HEK293 (cell line): Measurements from ENCODE around the gene SLC8A1.

Experiments used
- CTCF ChIA-PET: fragments of 350-600 bp; formaldehyde crosslinking; extraction: SDS; loops from one replicate; lab custom pipeline; 2021; ENCODE audit warnings: antibody characterized with exemption; lab: Yijun Ruan, JAX
- POLR2A ChIA-PET: fragments of 300-600 bp; formaldehyde crosslinking; extraction: SDS; loops from one replicate; lab custom pipeline; 2020; ENCODE audit warnings: antibody characterized with exemption, inconsistent platforms; lab: Yijun Ruan, JAX
- H3K27ac ChIP-seq: fragments of 200-500 bp; sonication (Bioruptor generic); 2 replicates; pipeline ENCODE4 v1.5.1; 2014; ENCODE audit warnings: low read depth, low read length, control low read depth, inconsistent platforms; ENCODE audit errors: extremely low read depth
- H3K36me3 ChIP-seq, 2 experiments: fragments of 200-500 bp in 1 of 2; sonication (Bioruptor generic) in 1 of 2; 1 replicate in 1 of 2; 2 replicates in 1 of 2; pipeline ENCODE4 v1.5.1; 2014 to 2017; ENCODE audit warnings: inconsistent platforms in 2 of 2, low read length in 2 of 2; ENCODE audit not compliant: control insufficient read depth in 2 of 2, insufficient read depth in 1 of 2
- H3K4me1 ChIP-seq: fragments of 200-500 bp; sonication (Bioruptor generic); 2 replicates; pipeline ENCODE4 v1.5.1; 2014; ENCODE audit warnings: mild to moderate bottlenecking, low read length, inconsistent platforms; ENCODE audit not compliant: control insufficient read depth, insufficient read depth
- H3K4me3 ChIP-seq: 2 replicates; pipeline ENCODE4 v1.5.1; 2011; ENCODE audit warnings: low read depth, mild to moderate bottlenecking, control low read depth, low read length, moderate library complexity
- H3K9me3 ChIP-seq: fragments of 200-500 bp; sonication (Bioruptor generic); 2 replicates; pipeline ENCODE4 v1.5.1; 2014; ENCODE audit warnings: low read depth, low read length, inconsistent platforms; ENCODE audit not compliant: control insufficient read depth, insufficient read depth
- BCL11A ChIP-seq: fragments of 450-650 bp; formaldehyde crosslinking; IDR thresholded peaks from 2 replicates; pipeline ENCODE4 v1.5.1; 2016; ENCODE audit warnings: low read depth, missing biosample characterization, missing genetic modification characterization
- IKZF3 ChIP-seq: fragments of 450-650 bp; IDR thresholded peaks from 2 replicates; pipeline ENCODE4 v1.5.0; 2018; ENCODE audit warnings: missing biosample characterization, mild to moderate bottlenecking, missing genetic modification characterization, moderate library complexity
- OSR2 ChIP-seq: fragments of 450-650 bp; formaldehyde crosslinking; IDR thresholded peaks from 2 replicates; pipeline ENCODE4 v1.5.1; 2016; ENCODE audit warnings: missing biosample characterization, missing genetic modification characterization
- SP2 ChIP-seq: fragments of 450-650 bp; formaldehyde crosslinking; IDR thresholded peaks from 2 replicates; pipeline ENCODE4 v1.5.1; 2016; ENCODE audit warnings: missing biosample characterization, missing genetic modification characterization
- WT1 ChIP-seq: fragments of 450-650 bp; formaldehyde crosslinking; IDR thresholded peaks from 2 replicates; pipeline ENCODE4 v1.5.1; 2016; ENCODE audit warnings: missing biosample characterization, missing genetic modification characterization
- ZBTB21 ChIP-seq: fragments of 450-650 bp; formaldehyde crosslinking; IDR thresholded peaks from 2 replicates; pipeline ENCODE4 v1.5.1; 2017; ENCODE audit warnings: missing biosample characterization, missing genetic modification characterization
- ZFP41 ChIP-seq: fragments of 450-650 bp; formaldehyde crosslinking; IDR thresholded peaks from 2 replicates; pipeline ENCODE4 v1.5.1; 2016; ENCODE audit warnings: missing biosample characterization, missing genetic modification characterization, borderline replicate concordance
- ZNF10 ChIP-seq: fragments of 450-650 bp; formaldehyde crosslinking; IDR thresholded peaks from 2 replicates; pipeline ENCODE4 v1.5.1; 2017; ENCODE audit warnings: missing biosample characterization, missing genetic modification characterization
- ZNF133 ChIP-seq: fragments of 450-650 bp; formaldehyde crosslinking; IDR thresholded peaks from 2 replicates; pipeline ENCODE4 v1.5.1; 2016; ENCODE audit warnings: missing biosample characterization, missing genetic modification characterization
- ZNF155 ChIP-seq: fragments of 450-650 bp; formaldehyde crosslinking; IDR thresholded peaks from 2 replicates; pipeline ENCODE4 v1.5.1; 2016; ENCODE audit warnings: missing biosample characterization, missing genetic modification characterization
- ZNF169 ChIP-seq: fragments of 450-650 bp; formaldehyde crosslinking; IDR thresholded peaks from 2 replicates; pipeline ENCODE4 v1.5.1; 2016; ENCODE audit warnings: missing biosample characterization, missing genetic modification characterization
- ZNF175 ChIP-seq: fragments of 450-650 bp; formaldehyde crosslinking; IDR thresholded peaks from 2 replicates; pipeline ENCODE4 v1.5.1; 2016; ENCODE audit warnings: missing biosample characterization, missing genetic modification characterization
- ZNF184 ChIP-seq: fragments of 450-650 bp; IDR thresholded peaks from 2 replicates; pipeline ENCODE4 v1.5.1; 2018; ENCODE audit warnings: missing biosample characterization, mild to moderate bottlenecking, missing genetic modification characterization
- ZNF211 ChIP-seq: fragments of 450-650 bp; formaldehyde crosslinking; IDR thresholded peaks from 2 replicates; pipeline ENCODE4 v1.5.1; 2016; ENCODE audit warnings: low read depth, missing biosample characterization, missing genetic modification characterization
- ZNF404 ChIP-seq: fragments of 450-650 bp; formaldehyde crosslinking; IDR thresholded peaks from 2 replicates; pipeline ENCODE4 v1.5.1; 2017; ENCODE audit warnings: missing biosample characterization, missing genetic modification characterization
- ZNF473 ChIP-seq: fragments of 450-650 bp; formaldehyde crosslinking; IDR thresholded peaks from 2 replicates; pipeline ENCODE4 v1.5.1; 2017; ENCODE audit warnings: missing biosample characterization, missing genetic modification characterization
- ZNF549 ChIP-seq: fragments of 450-650 bp; IDR thresholded peaks from 2 replicates; pipeline ENCODE4 v1.5.1; 2018; ENCODE audit warnings: missing biosample characterization, missing genetic modification characterization, mild to moderate bottlenecking, inconsistent platforms, moderate library complexity
- ZNF560 ChIP-seq: fragments of 450-650 bp; formaldehyde crosslinking; IDR thresholded peaks from 2 replicates; pipeline ENCODE4 v1.5.1; 2017; ENCODE audit warnings: missing biosample characterization, missing genetic modification characterization, borderline replicate concordance
- ZNF624 ChIP-seq: fragments of 450-650 bp; formaldehyde crosslinking; IDR thresholded peaks from 2 replicates; pipeline ENCODE4 v1.5.1; 2017; ENCODE audit warnings: missing biosample characterization, missing genetic modification characterization
- ZNF660 ChIP-seq: fragments of 450-650 bp; IDR thresholded peaks from 2 replicates; pipeline ENCODE4 v1.5.1; 2018; ENCODE audit warnings: missing biosample characterization, mild to moderate bottlenecking, missing genetic modification characterization
- TF ChIP-seq, protein P1 (sequence below): fragments of 450-650 bp; formaldehyde crosslinking; IDR thresholded peaks from 2 replicates; pipeline ENCODE4; 2016; ENCODE audit warnings: missing biosample characterization, missing genetic modification characterization
- TF ChIP-seq, protein P2 (sequence below): fragments of 450-650 bp; formaldehyde crosslinking; IDR thresholded peaks from 2 replicates; pipeline ENCODE4 v1.5.1; 2017; ENCODE audit warnings: missing biosample characterization, missing genetic modification characterization
- TF ChIP-seq, protein P3 (sequence below): fragments of 450-650 bp; formaldehyde crosslinking; IDR thresholded peaks from 2 replicates; pipeline ENCODE4 v1.5.1; 2016; ENCODE audit warnings: missing biosample characterization, missing genetic modification characterization, borderline replicate concordance
- TF ChIP-seq, protein P4 (sequence below): fragments of 450-650 bp; formaldehyde crosslinking; IDR thresholded peaks from 2 replicates; pipeline ENCODE4 v1.5.1; 2017; ENCODE audit warnings: missing biosample characterization, missing genetic modification characterization
- TF ChIP-seq, protein P5 (sequence below): fragments of 450-650 bp; formaldehyde crosslinking; IDR thresholded peaks from 2 replicates; pipeline ENCODE4 v1.5.1; 2016; ENCODE audit warnings: missing biosample characterization, missing genetic modification characterization

SLC8A1 gene

DNA sequence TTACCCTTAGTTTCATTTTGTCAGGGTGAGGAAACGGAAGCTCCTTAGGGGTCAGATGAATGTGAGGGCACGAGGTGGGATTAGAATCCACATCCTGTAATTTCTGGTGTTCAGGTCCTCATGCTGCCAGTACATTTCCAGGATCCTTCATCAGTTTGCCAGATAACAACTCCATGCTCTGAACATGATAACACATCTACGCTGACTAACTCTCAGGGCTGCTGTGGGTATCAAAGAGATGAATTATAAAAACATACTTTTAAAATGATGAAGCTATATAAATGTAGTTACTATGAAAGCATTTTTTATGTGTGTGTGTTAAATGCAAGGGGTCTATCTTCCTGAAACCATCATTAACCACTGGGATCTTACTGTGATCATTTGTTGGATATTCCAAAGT lies 325.9 kb downstream of the SLC8A1 start:
- Histone ChIP-seq H3K4me1 (no peaks in the 10 kb centered on the region), H3K4me3 (no peak overlapping the region), H3K36me3 (no peaks in the 10 kb centered on the region), H3K9me3 (no peaks in the 10 kb centered on the region), H3K27ac (no peak overlapping the region)
- TF ChIP-seq, protein P1, sequence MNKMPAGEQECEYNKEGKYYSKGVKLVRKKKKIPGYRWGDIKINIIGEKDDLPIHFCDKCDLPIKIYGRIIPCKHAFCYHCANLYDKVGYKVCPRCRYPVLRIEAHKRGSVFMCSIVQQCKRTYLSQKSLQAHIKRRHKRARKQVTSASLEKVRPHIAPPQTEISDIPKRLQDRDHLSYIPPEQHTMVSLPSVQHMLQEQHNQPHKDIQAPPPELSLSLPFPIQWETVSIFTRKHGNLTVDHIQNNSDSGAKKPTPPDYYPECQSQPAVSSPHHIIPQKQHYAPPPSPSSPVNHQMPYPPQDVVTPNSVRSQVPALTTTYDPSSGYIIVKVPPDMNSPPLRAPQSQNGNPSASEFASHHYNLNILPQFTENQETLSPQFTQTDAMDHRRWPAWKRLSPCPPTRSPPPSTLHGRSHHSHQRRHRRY (tag by site-specific recombination), result no peak
- TF ChIP-seq SP2 (no peak), WT1 (no peak), ZNF169 (tag by site-specific recombination) (no peak), ZNF624 (tag by site-specific recombination) (no peak), ZNF660 (tag by site-specific recombination) (no peak), ZNF473 (tag by site-specific recombination) (no peak), ZNF10 (tag by site-specific recombination) (no peak), ZNF549 (tag by site-specific recombination) (no peak), ZBTB21 (tag by site-specific recombination) (no peak), ZNF211 (tag by site-specific recombination) (no peak), ZNF560 (no peak), IKZF3 (tag by site-specific recombination) (no peak), ZFP41 (tag by site-specific recombination) (no peak), ZNF184 (tag by site-specific recombination) (no peak), OSR2 (no peak), BCL11A (tag by site-specific recombination) (no peak)
- TF ChIP-seq, protein P2, sequence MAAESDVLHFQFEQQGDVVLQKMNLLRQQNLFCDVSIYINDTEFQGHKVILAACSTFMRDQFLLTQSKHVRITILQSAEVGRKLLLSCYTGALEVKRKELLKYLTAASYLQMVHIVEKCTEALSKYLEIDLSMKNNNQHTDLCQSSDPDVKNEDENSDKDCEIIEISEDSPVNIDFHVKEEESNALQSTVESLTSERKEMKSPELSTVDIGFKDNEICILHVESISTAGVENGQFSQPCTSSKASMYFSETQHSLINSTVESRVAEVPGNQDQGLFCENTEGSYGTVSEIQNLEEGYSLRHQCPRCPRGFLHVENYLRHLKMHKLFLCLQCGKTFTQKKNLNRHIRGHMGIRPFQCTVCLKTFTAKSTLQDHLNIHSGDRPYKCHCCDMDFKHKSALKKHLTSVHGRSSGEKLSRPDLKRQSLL, result no peak
- TF ChIP-seq, protein P3, sequence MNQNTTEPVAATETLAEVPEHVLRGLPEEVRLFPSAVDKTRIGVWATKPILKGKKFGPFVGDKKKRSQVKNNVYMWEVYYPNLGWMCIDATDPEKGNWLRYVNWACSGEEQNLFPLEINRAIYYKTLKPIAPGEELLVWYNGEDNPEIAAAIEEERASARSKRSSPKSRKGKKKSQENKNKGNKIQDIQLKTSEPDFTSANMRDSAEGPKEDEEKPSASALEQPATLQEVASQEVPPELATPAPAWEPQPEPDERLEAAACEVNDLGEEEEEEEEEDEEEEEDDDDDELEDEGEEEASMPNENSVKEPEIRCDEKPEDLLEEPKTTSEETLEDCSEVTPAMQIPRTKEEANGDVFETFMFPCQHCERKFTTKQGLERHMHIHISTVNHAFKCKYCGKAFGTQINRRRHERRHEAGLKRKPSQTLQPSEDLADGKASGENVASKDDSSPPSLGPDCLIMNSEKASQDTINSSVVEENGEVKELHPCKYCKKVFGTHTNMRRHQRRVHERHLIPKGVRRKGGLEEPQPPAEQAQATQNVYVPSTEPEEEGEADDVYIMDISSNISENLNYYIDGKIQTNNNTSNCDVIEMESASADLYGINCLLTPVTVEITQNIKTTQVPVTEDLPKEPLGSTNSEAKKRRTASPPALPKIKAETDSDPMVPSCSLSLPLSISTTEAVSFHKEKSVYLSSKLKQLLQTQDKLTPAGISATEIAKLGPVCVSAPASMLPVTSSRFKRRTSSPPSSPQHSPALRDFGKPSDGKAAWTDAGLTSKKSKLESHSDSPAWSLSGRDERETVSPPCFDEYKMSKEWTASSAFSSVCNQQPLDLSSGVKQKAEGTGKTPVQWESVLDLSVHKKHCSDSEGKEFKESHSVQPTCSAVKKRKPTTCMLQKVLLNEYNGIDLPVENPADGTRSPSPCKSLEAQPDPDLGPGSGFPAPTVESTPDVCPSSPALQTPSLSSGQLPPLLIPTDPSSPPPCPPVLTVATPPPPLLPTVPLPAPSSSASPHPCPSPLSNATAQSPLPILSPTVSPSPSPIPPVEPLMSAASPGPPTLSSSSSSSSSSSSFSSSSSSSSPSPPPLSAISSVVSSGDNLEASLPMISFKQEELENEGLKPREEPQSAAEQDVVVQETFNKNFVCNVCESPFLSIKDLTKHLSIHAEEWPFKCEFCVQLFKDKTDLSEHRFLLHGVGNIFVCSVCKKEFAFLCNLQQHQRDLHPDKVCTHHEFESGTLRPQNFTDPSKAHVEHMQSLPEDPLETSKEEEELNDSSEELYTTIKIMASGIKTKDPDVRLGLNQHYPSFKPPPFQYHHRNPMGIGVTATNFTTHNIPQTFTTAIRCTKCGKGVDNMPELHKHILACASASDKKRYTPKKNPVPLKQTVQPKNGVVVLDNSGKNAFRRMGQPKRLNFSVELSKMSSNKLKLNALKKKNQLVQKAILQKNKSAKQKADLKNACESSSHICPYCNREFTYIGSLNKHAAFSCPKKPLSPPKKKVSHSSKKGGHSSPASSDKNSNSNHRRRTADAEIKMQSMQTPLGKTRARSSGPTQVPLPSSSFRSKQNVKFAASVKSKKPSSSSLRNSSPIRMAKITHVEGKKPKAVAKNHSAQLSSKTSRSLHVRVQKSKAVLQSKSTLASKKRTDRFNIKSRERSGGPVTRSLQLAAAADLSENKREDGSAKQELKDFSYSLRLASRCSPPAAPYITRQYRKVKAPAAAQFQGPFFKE, result no peak
- CTCF ChIA-PET, result no interaction called here
- POLR2A ChIA-PET, result no interaction called here

DNA sequence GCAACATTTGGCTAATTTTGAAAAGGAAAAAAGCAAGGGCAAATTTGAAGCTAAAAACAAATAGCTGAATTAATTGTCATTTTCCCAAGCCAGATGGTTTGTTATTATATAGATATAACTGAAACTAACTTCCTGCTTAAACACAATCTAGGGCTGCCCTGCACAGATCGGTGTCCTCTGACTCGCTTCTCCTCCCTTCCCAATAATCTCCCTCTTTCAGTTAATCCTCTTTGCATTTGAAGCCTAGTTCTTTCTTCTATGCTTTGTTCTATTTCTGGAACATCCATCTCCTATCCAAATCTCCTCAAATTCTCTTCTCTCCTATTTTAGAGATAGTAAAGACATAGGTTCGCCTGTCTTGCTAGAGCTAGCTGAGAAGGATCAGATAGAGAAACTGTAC lies 328.1 kb downstream of the SLC8A1 start:
- CTCF ChIA-PET, result no interaction called here
- H3K9me3 ChIP-seq, result no peaks in the 10 kb centered on the region
- no peaks in the 10 kb centered on the region for H3K4me1 ChIP-seq
- POLR2A ChIA-PET, result no interaction called here
- no peak overlapping the region for H3K27ac ChIP-seq
- H3K36me3 ChIP-seq, result no peaks in the 10 kb centered on the region
- H3K4me3 ChIP-seq, result no peak overlapping the region
- no peak for TF ChIP-seq SP2
- no peak for TF ChIP-seq ZNF175
- no peak for TF ChIP-seq ZNF404 (tag by site-specific recombination)
- TF ChIP-seq, protein P4, sequence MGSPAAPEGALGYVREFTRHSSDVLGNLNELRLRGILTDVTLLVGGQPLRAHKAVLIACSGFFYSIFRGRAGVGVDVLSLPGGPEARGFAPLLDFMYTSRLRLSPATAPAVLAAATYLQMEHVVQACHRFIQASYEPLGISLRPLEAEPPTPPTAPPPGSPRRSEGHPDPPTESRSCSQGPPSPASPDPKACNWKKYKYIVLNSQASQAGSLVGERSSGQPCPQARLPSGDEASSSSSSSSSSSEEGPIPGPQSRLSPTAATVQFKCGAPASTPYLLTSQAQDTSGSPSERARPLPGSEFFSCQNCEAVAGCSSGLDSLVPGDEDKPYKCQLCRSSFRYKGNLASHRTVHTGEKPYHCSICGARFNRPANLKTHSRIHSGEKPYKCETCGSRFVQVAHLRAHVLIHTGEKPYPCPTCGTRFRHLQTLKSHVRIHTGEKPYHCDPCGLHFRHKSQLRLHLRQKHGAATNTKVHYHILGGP (tag by site-specific recombination), result no peak
- TF ChIP-seq ZNF133 (tag by site-specific recombination), result no peak
- TF ChIP-seq, protein P5, sequence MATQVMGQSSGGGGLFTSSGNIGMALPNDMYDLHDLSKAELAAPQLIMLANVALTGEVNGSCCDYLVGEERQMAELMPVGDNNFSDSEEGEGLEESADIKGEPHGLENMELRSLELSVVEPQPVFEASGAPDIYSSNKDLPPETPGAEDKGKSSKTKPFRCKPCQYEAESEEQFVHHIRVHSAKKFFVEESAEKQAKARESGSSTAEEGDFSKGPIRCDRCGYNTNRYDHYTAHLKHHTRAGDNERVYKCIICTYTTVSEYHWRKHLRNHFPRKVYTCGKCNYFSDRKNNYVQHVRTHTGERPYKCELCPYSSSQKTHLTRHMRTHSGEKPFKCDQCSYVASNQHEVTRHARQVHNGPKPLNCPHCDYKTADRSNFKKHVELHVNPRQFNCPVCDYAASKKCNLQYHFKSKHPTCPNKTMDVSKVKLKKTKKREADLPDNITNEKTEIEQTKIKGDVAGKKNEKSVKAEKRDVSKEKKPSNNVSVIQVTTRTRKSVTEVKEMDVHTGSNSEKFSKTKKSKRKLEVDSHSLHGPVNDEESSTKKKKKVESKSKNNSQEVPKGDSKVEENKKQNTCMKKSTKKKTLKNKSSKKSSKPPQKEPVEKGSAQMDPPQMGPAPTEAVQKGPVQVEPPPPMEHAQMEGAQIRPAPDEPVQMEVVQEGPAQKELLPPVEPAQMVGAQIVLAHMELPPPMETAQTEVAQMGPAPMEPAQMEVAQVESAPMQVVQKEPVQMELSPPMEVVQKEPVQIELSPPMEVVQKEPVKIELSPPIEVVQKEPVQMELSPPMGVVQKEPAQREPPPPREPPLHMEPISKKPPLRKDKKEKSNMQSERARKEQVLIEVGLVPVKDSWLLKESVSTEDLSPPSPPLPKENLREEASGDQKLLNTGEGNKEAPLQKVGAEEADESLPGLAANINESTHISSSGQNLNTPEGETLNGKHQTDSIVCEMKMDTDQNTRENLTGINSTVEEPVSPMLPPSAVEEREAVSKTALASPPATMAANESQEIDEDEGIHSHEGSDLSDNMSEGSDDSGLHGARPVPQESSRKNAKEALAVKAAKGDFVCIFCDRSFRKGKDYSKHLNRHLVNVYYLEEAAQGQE (tag by site-specific recombination), result no peak
- no peak for TF ChIP-seq ZNF155 (tag by site-specific recombination)
